GM19043 (cell line): Measurements from ENCODE around the gene CABP2.
"Not testable (repeated sequence)": the region's sequence is repeated elsewhere in the genome, so short reads cannot be mapped to it uniquely, and the experiment has no call there.

Source experiments
- ATAC-seq: cut with Tn5 transposase; IDR thresholded peaks from one replicate; pipeline ENCODE4 v1.9.1; 2021; ENCODE audit warnings: low read depth; ENCODE audit not compliant: unreplicated experiment

Gene CABP2

DNA sequence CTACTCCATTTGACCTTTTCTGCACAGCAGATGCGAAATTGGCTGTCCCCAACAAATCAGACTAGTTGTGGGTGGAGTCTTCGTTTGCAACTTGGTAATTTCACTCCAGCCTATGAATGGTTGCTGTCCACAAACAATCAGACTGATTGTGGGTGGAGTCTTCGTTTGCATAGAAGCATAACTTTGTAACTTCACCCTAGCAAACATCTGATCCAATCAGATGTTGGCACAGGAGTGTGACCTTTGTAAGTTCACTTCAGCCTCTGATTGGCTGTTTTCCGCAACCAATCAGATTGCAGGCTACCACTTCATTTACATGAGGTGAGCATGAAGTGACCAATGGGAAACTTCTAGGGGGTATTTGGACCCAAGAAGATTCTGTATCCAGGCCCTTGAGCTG, 16.3 kb upstream of the CABP2 start:
- no peak for ATAC-seq

GRCh38 chr11:67538823-67539505, 15.7 kb upstream of the CABP2 start:
- no peak for ATAC-seq

- ATAC-seq = no peak
Measured at GRCh38 chr11:67538306-67538705, 15.1 kb upstream of the CABP2 start.

DNA sequence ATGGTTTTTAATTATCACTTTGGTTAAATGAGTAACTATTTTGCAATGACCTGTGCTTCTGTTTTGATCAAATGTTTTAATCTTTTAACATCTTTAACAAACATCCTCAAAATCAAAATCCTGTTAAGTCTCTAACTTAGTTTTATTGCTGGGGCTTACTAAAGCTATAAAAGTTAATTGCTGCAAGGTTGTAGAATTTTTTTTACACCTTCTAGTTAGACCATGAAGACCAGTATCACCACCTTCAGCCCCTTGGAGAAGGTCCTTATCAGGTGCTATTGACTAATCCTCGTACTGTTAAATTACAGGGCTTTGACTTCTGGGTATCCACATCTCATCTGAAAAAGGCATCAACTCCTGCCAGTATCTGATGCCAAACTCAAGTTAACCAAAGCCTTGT, 12.3 kb upstream of the CABP2 start:
- ATAC-seq = no peak

- no peak for ATAC-seq
Measured at GRCh38 chr11:67534070-67534679, 10.9 kb upstream of the CABP2 start.

DNA sequence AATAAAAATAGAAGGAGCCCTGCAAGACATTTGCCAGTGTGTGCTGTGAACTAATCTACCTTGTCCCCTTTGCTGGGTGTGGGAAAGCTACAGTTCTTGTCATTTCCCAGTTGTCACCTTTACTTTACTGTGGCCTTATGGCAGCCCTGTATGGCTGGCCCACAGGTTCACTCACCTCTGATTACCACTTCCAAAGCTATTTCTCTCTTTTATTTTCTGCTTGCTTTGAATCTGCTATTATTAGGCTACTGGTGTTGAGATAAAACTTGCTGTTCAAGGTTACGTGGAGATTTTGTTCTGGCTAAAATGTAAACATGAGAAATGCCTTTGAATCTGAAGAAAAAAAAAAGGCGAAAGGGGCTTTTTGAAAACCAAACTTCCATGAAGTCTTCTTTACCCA, 9.6 kb upstream of the CABP2 start:
- ATAC-seq = no peak

DNA sequence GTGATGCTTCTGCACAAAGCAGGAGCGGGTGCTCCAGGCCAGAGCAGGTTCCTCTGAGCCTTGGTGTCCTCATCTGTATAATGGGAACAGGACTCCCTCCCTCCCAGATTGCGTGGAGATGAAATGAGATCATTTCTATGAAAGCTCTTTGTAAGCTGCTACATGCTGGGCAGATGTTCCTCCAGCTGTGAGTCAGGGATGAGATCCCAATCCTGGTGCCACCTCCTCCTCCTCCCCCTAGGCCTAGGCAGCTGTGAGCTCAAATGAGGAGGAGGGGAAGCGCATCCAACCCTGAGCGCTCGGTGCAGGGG, 7.0 kb upstream of the CABP2 start:
- no peak for ATAC-seq

GRCh38 chr11:67528376-67528775, 5.1 kb upstream of the CABP2 start:
- ATAC-seq = no peak

DNA sequence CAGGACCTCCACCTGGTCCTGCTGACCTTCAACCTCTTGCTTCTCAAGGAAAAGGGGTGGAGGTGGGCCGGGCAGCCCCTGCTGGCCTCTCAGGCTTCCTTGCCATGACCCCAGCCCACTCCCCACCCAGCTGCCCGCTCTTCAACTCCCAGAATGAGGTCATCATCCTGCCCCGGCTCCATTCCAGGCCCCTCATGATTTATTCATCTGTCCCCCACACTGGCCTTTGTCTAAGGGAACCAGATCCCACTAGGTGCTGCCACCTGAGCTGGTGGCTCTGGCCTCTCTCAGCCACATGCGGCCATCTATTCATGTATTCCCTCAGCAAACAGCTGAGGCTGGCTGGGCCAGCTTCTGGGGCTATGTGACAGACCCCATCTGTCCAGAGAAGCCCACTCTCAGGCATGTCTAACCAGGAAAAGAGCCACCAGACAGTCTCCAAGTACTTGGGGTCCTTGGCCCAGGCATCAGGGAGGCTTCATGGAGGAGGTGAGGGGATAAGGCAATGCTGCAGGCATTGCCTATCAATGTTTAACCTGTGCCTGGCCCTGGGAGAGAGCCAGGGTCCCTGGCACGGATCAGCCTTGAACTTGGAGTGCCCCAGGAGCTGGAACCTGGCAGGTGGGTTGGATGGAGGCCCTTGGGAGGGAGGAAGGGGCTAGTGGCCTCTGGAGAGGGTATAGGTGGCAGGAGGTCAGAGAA, 2.2 kb upstream of the CABP2 start:
- no peak for ATAC-seq

DNA sequence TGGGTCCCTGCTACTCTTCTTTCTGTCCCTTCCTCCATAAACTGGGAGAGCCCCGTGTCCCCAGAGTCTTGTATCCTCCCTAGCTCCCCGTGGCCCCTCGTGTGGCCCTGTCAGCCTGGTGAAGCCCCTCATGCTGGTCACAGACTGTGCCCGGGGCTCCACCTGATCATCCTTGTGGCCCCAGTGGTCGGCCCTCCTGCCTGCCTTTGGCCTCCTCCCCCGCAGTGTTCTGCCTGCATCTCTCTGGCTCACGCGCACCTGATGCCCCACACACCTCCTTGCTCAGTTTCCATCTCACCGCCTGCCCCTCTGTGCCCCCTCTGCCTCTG, 1.2 kb upstream of the CABP2 start:
- no peak for ATAC-seq

GRCh38 chr11:67523556-67524479, 572 bp upstream of the CABP2 start:
- no peak for ATAC-seq

DNA sequence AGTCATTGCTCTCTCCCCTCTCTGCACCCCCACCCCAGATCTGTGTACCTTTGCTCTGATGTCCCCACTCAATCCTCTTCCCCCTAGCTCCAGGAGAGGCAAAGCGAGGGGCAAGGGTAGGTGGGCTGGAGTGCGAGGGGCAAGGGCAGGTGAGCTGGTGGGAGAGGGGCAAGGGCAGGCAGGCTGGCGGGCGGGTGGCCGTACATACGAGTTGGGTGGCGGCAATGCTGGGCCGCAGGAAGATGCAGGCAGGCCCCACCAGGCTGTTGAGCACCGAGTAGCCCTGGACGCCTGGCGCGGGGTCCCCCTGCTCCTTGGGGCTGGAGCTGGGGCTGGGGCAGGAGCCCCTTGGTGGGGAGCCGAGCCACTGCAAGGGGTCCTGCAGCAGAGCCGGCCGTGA, 908 bp downstream of the CABP2 start:
- no peak for ATAC-seq

GRCh38 chr11:67521924-67522323, 1.3 kb downstream of the CABP2 start:
- ATAC-seq = no peak

GRCh38 chr11:67520856-67521824, 2.1 kb downstream of the CABP2 start:
- ATAC-seq = no peak

DNA sequence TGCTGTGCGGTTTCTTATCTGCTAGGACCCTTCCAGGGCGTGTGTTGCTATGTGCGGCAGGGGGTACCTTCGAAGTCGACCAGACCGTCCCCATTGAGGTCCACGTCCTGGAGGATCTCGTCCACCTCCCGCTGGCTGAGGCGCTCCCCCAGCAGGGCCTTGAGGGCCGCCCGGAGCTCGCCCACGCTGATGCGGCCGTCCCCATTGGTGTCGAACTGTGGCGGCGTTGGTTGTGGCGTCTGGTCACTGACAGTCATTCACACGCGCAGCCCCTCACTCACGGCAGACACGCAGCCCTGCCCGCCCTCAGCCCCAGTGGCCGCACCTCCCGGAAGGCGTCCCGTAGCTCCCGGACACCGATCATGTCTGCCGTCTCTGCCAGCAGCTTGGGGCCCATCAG, 3.5 kb downstream of the CABP2 start:
- no peak for ATAC-seq

DNA sequence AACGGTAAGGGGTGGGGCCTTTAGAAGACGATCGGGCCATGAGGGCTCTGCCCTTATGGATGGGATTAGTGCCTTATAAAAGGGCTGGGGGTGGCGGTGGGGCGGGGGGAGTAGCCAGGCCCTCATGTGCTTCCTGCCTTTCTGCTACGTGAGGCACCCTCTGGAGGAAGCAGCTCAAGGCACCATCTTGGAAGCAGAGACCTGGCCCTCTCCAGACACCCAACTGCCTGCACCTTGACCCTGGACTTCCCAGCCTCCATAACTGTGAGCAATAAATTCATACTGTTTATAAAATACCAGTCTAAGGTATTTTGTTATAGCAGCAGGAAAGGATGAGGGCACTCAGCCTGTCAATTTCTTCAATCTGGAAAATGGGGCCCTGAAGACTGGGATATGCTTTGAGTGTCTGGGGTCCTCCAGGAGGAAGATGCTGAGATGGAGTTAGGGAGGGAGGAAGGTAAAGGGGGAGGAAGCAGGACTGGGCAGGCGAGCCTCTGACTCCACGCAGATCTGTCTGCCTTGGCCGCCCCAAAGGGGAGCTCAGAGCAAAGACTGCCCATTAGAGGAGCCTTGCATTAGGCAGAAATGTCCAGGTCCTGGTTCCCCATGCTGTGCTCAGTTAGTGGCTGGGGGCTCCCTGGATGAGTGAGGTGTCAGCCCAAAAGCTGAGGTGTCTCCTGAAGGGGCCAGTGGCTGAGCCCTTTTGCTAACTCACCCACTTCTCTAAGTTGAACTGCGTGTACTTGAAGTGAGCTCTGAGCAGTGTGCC, 5.3 kb downstream of the CABP2 start:
- ATAC-seq = no peak

- no peak for ATAC-seq
Measured at GRCh38 chr11:67516806-67517205, 6.4 kb downstream of the CABP2 start.

DNA sequence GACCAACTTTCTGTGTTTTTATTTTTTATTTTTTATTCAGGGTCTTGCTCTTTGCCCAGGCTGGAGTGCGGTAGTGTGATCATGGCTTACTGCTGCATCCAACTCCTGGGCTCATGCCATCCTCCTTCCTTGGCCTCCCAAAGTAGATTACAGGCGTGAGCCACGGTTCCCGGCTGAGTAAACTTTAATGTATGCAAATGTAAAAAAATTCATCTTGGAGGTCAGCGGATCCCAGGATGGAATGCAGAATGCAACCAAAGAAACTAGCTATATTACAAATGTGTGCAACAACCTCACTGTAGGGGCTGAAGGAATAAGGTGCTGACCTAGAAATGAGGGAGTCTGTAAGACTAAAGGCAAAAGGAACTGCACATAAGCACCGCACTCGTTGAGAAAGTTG, 9.1 kb downstream of the CABP2 start:
- no peak for ATAC-seq

DNA sequence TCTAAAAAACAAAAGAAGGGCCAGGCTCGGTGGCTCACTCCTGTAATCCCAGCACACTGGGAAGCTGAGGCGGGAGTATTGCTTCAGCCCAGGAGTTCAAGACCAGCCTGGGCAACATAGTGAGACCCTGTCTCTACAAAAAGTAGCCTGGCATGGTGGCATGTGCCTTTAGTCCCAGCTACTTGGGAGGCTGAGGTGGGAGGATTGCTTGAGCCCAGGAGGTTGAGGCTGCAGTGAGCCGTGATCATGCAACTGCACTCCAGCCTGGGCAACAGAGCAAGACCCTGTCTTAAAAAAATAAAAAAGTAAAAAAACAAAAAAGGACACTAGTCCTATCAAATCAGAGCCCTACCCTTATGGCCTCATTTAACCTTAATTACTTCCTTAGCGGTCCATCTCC, 11.7 kb downstream of the CABP2 start:
- ATAC-seq = not testable (repeated sequence)

DNA sequence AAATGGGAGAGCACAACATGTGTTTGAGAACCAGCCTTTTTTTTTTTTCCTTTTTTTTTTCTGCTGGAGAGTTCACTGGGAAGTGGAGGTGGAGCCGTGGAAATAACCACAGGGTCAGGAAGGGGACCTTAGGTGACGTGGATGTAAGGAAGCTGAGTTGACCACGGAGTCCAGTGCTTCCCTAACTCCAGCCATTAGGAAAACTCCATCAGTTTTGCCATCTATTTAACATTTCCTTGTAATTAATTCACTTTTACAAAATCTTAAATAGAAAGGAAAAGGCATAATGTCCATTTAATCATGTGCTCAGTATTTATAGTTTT, 13.3 kb downstream of the CABP2 start:
- no peak for ATAC-seq
